Lower leg skin (tissue), 4 donors: Measurements from ENCODE around the gene KLF7. TPM values are rescaled to one million over a fixed set of nuclear protein-coding genes. Genes with fewer than 3 reads are reported as not detected.

Experiments
- DNase-seq, 2 donors: peaks; one replicate each; pipeline ENCODE4 v3.0.0-alpha.2; 2019; ENCODE audit warnings: low spot score in 2 of 2
- H3K4me3 ChIP-seq: fragments of 200-600 bp; sonication (generic); 2 replicates; pipeline ENCODE4 v1.5.1; 2017; ENCODE audit warnings: mild to moderate bottlenecking, low read depth; ENCODE audit not compliant: poor library complexity, severe bottlenecking
- CTCF ChIP-seq, 3 donors: fragments of 450-650 bp; IDR thresholded peaks; one replicate each; pipeline ENCODE4 v1.5.1; 2016; ENCODE audit warnings: antibody characterized with exemption in 3 of 3, mild to moderate bottlenecking in 3 of 3, moderate library complexity in 2 of 3
- POLR2A ChIP-seq, 2 donors: fragments of 450-650 bp; IDR thresholded peaks; one replicate each; pipeline ENCODE4 v1.6.1; 2016 to 2017; ENCODE audit warnings: antibody characterized with exemption in 2 of 2, mild to moderate bottlenecking in 1 of 2, moderate library complexity in 1 of 2
- WGBS, 2 donors: methylation state at CpG; one replicate each; pipeline ENCODE4 v1.1.5; 2018; 5-methylcytosine and 5-hydroxymethylcytosine counted together
- intact Hi-C: fragments of 100-400 bp; cut with DNase I; formaldehyde crosslinking; loops from one replicate; pipeline ENCODE4 v1.15.0; 2023; ENCODE audit warnings: low total_unique reads
- total RNA-seq, 4 donors: library from RNA; depleted of rRNA; stranded (reverse); fragments of >200 nt; gene quantifications; one replicate each; pipeline ENCODE4 v1.1.0, GENCODE V29; 2016

KLF7 gene
- total RNA-seq, 4 donors from 2014 or later: 10.7 to 26.4 (median 13.5) TPM

- no peak for DNase-seq
- TF ChIP-seq POLR2A (IDR thresholded peaks at IDR 0.05) (no peak), CTCF (IDR thresholded peaks at IDR 0.05) (no peak)
- 80 to 94% methylated on average over 4 of the region's 4 CpGs for WGBS, 2 donors
- intact Hi-C loops: no loop called here
- H3K4me3 ChIP-seq: no peak overlapping the region
These were observed 38.9 kb downstream of the KLF7 start for GRCh38 chr2:207126724-207127308.

DNA sequence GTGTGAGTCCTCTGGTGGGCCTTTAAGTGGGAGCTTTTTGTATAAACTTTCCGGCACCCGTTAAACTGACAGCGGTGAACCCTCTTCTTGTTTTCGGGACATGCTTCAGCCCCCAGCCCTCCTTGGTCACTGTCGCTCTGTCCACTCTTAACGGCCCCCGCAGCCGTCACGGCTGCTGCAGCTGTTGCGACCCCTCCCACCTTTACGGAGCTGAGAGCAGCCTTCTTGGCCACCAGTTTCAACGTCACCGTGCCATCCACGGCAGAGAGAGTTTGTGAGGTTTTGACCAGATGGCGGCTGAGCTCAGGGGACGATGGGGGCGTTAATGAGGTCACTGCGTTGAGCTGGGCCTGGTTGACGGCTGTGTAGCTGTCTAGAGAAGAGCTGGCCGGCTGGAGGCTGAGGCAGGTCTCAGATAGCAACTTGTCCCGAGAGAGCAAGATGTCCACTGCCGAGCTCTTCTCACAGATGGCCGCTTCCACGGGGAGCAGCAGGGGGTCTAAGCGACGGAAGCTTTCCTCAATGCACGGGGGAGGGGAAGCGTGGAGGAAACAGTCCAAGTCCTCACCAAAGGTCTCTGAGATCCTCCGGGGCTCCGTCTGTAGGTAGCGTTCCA, 41.9 kb downstream of the KLF7 start:
- no peak for TF ChIP-seq POLR2A (IDR thresholded peaks at IDR 0.05)
- no peak for TF ChIP-seq CTCF (IDR thresholded peaks at IDR 0.05)
- DNase-seq: no peak
- H3K4me3 ChIP-seq: no peak overlapping the region
- intact Hi-C loops: no loop called here
- WGBS, 2 donors: 94 to 96% methylated on average over 31 of the region's 31 CpGs

- TF ChIP-seq CTCF (IDR thresholded peaks at IDR 0.05): no peak
- no peak for TF ChIP-seq POLR2A (IDR thresholded peaks at IDR 0.05)
- intact Hi-C loops: no loop called here
- no peak for DNase-seq
- no peak overlapping the region for H3K4me3 ChIP-seq
- 68 to 81% methylated on average over 4 of the region's 4 CpGs for WGBS, 2 donors
These were observed 42.4 kb downstream of the KLF7 start for GRCh38 chr2:207123335-207123744.

DNA sequence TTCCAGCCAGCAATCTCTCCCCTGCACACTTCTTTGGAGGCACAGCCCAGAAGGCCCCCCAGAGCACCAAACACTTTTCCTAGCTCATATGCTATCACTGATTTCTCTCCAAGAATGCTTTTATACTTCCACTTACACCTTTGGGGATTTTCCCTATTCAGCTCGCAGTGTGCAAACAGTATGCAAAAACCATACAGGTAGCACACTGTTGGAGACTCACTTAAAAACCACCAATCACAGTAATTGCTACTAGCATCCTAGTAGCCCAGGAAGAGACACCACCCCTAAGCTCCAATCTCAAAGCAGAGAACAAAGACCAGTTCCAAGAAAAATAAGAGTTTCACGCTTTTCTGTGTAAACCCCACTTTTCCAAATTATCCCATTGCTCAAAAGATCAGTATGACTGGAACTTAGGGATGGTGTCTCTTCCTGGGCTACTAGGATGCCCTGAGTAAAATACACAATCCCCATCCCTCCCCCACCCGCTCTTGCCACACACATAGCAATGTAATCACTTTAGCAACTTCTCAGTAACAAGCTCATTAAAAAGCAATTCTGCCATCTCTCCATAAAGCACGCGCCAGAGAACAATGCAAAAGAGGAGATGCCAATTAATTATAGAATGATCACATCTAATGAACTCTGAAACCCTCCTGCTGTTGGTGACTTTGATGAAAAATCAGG, 43.0 kb downstream of the KLF7 start:
- TF ChIP-seq CTCF (IDR thresholded peaks at IDR 0.05) (no peak), POLR2A (IDR thresholded peaks at IDR 0.05) (no peak)
- intact Hi-C loops: no loop called here

GRCh38 chr2:207121784-207122183, 44.0 kb downstream of the KLF7 start:
- no peak overlapping the region for H3K4me3 ChIP-seq
- DNase-seq: no peak
- intact Hi-C loops: no loop called here
- no peak for TF ChIP-seq POLR2A (IDR thresholded peaks at IDR 0.05)
- TF ChIP-seq CTCF (IDR thresholded peaks at IDR 0.05): no peak
- WGBS, 2 donors: 33 to 45% methylated on average over 1 of the region's 1 CpG

More for the DNA sequence above, 43.0 kb downstream of the KLF7 start:
- no peak for DNase-seq
- WGBS, 2 donors: 85 to 87% methylated on average over 5 of the region's 5 CpGs
- no peak overlapping the region for H3K4me3 ChIP-seq
